ENCODE results near the gene SOX18. TPM values are rescaled to one million over a fixed set of nuclear protein-coding genes. Genes with fewer than 3 reads are reported as not detected.

Gene SOX18
- total and polyA plus RNA-seq, 10 donors, result 7.3 to 63.1 (median 23.9) TPM

DNA sequence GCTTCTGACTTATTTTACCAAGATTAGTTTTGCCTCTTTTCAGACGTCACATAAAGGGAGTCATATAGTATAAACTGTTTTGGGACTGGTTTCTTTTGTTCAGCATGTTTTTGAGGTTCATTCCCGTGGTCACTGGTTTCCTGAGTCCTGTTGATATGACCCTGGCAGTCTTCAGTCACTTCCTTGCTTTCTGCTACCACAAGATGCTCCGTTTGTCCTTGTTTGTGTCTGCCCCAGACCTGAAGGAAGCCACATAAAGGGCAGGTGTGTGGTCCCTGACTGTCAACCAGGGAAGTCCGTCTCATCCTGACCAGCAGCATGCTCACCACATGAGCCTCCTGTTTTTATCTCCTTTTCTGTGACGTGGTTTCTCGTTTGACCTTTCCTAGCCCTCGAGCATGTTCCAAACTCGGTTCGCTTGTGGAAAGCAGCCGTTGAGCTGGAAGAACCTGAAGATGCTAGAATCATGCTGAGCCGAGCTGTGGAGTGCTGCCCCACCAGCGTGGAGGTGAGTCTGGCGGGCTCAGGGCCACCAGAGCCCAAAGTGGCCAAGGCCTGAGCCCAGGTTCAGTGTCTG lies 39.5 kb downstream of the SOX18 start:
- Histone ChIP-seq H3K27me3 (replicated peaks in 1 of 7) (no peaks in the 10 kb centered on the region), H3K4me3 (no peak overlapping the region), H3K36me3 (peaks cover 8 to 91% (median 79%) of the 10 kb centered on the region in 6 donors), H3K9me3 (peaks cover 0 to 28% (median 10%) of the 10 kb centered on the region in 8 donors), H3K4me1 (peaks cover 0 to 27% (median 11%) of the 10 kb centered on the region in 6 donors), H3K27ac (no peak overlapping the region)
- intact Hi-C loops (cut with DNase I; ENCODE audit: low total_unique reads), result no loop called here
- no peak for TF ChIP-seq POLR2AphosphoS5 (IDR thresholded peaks at IDR 0.05)
- WGBS, 5 donors, result 77 to 83% (median 78%) methylated on average over 13 of the region's 13 CpGs
- no peak for DNase-seq

DNA sequence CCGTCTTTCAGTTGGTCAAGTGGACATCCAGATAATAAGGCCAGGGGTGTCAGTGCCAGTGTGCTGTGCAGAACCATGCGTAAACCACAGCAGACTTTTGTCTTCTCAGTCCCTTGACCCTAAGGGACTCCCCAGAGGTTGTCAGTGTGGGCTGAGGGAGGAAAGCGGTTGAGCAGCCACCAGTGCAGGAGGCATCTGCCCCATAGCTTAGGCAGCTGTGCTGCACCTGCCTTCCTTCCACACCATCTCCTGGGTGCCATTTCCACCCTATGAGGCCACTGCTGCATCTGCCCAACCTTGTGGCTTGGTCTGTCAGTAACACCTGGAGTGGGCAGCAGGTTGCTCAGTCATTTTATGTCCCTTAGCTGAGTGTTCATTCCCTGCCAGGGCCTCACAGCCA lies 42.5 kb downstream of the SOX18 start:
- H3K36me3 ChIP-seq, result peaks cover 8 to 98% (median 92%) of the 10 kb centered on the region in 6 donors
- no peak overlapping the region for H3K4me3 ChIP-seq
- H3K27ac ChIP-seq, result no peak overlapping the region
- TF ChIP-seq, protein P1, sequence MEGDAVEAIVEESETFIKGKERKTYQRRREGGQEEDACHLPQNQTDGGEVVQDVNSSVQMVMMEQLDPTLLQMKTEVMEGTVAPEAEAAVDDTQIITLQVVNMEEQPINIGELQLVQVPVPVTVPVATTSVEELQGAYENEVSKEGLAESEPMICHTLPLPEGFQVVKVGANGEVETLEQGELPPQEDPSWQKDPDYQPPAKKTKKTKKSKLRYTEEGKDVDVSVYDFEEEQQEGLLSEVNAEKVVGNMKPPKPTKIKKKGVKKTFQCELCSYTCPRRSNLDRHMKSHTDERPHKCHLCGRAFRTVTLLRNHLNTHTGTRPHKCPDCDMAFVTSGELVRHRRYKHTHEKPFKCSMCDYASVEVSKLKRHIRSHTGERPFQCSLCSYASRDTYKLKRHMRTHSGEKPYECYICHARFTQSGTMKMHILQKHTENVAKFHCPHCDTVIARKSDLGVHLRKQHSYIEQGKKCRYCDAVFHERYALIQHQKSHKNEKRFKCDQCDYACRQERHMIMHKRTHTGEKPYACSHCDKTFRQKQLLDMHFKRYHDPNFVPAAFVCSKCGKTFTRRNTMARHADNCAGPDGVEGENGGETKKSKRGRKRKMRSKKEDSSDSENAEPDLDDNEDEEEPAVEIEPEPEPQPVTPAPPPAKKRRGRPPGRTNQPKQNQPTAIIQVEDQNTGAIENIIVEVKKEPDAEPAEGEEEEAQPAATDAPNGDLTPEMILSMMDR (IDR thresholded peaks at IDR 0.05 in 8 of 11, conservative IDR thresholded peaks at IDR 0.05 in 3 of 11), result no peak
- TF ChIP-seq POLR2AphosphoS5 (IDR thresholded peaks at IDR 0.05), result no peak
- no peak for TF ChIP-seq POLR2A (IDR thresholded peaks at IDR 0.05)
- peaks cover 0 to 19% (median 8%) of the 10 kb centered on the region in 6 donors for H3K4me1 ChIP-seq
- no peaks in the 10 kb centered on the region for H3K27me3 ChIP-seq (replicated peaks in 1 of 7)
- DNase-seq, result no peak
- 79 to 91% (median 88%) methylated on average over 2 to 3 of the region's 3 CpGs for whole genome bisulfite sequencing, 5 donors
- intact Hi-C loops (cut with DNase I; ENCODE audit: low total_unique reads), result no loop called here
- H3K9me3 ChIP-seq, result peaks cover 0 to 28% (median 10%) of the 10 kb centered on the region in 8 donors

DNA sequence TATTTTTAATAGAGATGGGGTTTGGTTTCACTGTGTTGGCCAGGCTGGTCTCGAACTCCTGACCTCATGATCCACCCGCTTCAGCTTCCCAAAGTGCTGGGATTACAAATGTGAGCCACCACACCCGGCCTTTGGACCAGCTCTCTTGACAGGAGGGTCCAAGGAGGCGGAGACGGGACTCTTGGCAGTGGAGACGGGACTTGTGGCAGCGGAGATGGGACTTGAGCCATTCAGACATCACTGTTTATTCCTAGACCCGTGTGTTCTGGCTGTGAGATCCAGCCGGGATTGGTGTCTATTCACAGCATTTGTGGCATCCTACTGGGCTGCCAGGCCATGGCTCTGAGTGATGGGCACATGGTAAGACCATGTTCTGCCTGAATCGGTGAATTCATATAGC lies 42.9 kb downstream of the SOX18 start:
- DNase-seq, result no peak
- Histone ChIP-seq H3K27me3 (replicated peaks in 1 of 7) (no peaks in the 10 kb centered on the region), H3K27ac (no peak overlapping the region), H3K36me3 (peaks cover 8 to 100% (median 95%) of the 10 kb centered on the region in 6 donors), H3K4me1 (peaks cover 0 to 19% (median 8%) of the 10 kb centered on the region in 6 donors), H3K9me3 (peaks cover 0 to 27% (median 9%) of the 10 kb centered on the region in 8 donors), H3K4me3 (no peak overlapping the region)
- 88 to 96% (median 93%) methylated on average over 7 to 10 of the region's 10 CpGs for WGBS, 5 donors
- TF ChIP-seq POLR2AphosphoS5 (IDR thresholded peaks at IDR 0.05) (no peak), POLR2A (IDR thresholded peaks at IDR 0.05) (no peak)
- TF ChIP-seq, protein P1 (IDR thresholded peaks at IDR 0.05 in 8 of 11, conservative IDR thresholded peaks at IDR 0.05 in 3 of 11), result no peak
- intact Hi-C loops (cut with DNase I; ENCODE audit: low total_unique reads), result no loop called here

DNA sequence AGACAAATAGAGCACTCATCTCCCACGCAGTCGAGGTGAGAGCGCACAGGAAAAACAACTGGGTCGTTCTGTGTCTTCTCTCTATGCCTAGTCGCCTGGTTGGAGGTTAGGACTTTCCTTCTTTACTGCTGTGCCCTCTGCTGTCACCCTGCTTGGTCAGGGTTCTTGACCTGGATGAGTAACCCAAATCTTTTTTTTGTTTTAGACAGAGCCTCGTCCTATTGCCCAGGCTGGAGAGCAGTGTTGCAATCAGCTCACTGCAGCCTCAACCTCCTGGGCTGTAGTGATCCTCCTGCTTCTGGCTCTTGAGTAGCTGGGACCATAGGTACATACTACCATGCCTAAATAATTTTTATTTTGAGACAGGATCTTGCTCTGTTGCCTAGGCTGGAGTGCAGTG lies 44.0 kb downstream of the SOX18 start:
- intact Hi-C loops (cut with DNase I; ENCODE audit: low total_unique reads), result no loop called here
- Histone ChIP-seq H3K27ac (no peak overlapping the region), H3K4me3 (no peak overlapping the region), H3K27me3 (replicated peaks in 1 of 7) (no peaks in the 10 kb centered on the region), H3K36me3 (peaks cover 6 to 100% (median 95%) of the 10 kb centered on the region in 6 donors), H3K4me1 (peaks cover 0 to 19% (median 5%) of the 10 kb centered on the region in 6 donors), H3K9me3 (peaks cover 0 to 20% (median 8%) of the 10 kb centered on the region in 8 donors)
- DNase-seq, result no peak
- 77 to 84% (median 80%) methylated on average over 6 of the region's 6 CpGs for WGBS, 5 donors
- TF ChIP-seq POLR2AphosphoS5 (IDR thresholded peaks at IDR 0.05) (no peak), POLR2A (IDR thresholded peaks at IDR 0.05) (no peak)
- TF ChIP-seq, protein P1 (IDR thresholded peaks at IDR 0.05 in 8 of 11, conservative IDR thresholded peaks at IDR 0.05 in 3 of 11), result no peak

Measured in spleen (tissue), 11 donors.